ENCODE results near the gene MARCHF3.
"Not testable (repeated sequence)": the region's sequence is repeated elsewhere in the genome, so short reads cannot be mapped to it uniquely, and the experiment has no call there.

GRCh38 chr5:126890414-126890813 is 139.9 kb downstream of the MARCHF3 start:
- TF ChIP-seq, protein P1, sequence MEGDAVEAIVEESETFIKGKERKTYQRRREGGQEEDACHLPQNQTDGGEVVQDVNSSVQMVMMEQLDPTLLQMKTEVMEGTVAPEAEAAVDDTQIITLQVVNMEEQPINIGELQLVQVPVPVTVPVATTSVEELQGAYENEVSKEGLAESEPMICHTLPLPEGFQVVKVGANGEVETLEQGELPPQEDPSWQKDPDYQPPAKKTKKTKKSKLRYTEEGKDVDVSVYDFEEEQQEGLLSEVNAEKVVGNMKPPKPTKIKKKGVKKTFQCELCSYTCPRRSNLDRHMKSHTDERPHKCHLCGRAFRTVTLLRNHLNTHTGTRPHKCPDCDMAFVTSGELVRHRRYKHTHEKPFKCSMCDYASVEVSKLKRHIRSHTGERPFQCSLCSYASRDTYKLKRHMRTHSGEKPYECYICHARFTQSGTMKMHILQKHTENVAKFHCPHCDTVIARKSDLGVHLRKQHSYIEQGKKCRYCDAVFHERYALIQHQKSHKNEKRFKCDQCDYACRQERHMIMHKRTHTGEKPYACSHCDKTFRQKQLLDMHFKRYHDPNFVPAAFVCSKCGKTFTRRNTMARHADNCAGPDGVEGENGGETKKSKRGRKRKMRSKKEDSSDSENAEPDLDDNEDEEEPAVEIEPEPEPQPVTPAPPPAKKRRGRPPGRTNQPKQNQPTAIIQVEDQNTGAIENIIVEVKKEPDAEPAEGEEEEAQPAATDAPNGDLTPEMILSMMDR (IDR thresholded peaks at IDR 0.05): not testable (repeated sequence)
- not testable (repeated sequence) for TF ChIP-seq POLR2A (IDR thresholded peaks at IDR 0.05)
